Upper lobe of left lung (tissue), 6 donors: ENCODE measurements around the gene CMIP. TPM values are rescaled to one million over a fixed set of nuclear protein-coding genes. Genes with fewer than 3 reads are reported as not detected.

Experiments used
- ATAC-seq, 2 donors: fragments of 200-7000 bp; cut with Tn5 transposase; one replicate each; pipeline ENCODE4 v1.9.1; 2022; ENCODE audit warnings: mild to moderate bottlenecking in 2 of 2, moderate library complexity in 2 of 2; ENCODE audit not compliant: low FRiP score in 2 of 2
- DNase-seq, 2 donors: peaks; one replicate each; pipeline ENCODE4 v3.0.0-alpha.2; 2019 to 2020
- H3K27ac ChIP-seq, 4 donors: fragments of 200-600 bp; sonication (generic); one replicate each; pipeline ENCODE4 v1.5.1; 2016 to 2019
- H3K27me3 ChIP-seq, 4 donors: fragments of 200-600 bp; sonication (generic); one replicate each; pipeline ENCODE4 v1.5.1; 2017 to 2019
- H3K36me3 ChIP-seq, 4 donors: fragments of 200-600 bp; sonication (generic); one replicate each; pipeline ENCODE4 v1.5.1; 2016 to 2019
- H3K4me1 ChIP-seq, 4 donors: fragments of 200-600 bp; sonication (generic); one replicate each; pipeline ENCODE4 v1.5.1; 2018 to 2019
- H3K4me3 ChIP-seq, 4 donors: fragments of 200-600 bp; sonication (generic); one replicate each; pipeline ENCODE4 v1.5.1; 2017 to 2019; ENCODE audit warnings: mild to moderate bottlenecking in 2 of 4, moderate library complexity in 1 of 4
- H3K9me3 ChIP-seq, 4 donors: fragments of 200-600 bp; sonication (generic); one replicate each; pipeline ENCODE4 v1.5.1; 2018 to 2019
- EP300 ChIP-seq, 4 donors: sonication (generic); formaldehyde crosslinking; IDR thresholded peaks; one replicate each; pipeline ENCODE4 v1.5.1; 2017; ENCODE audit warnings: antibody characterized with exemption in 4 of 4, control low read depth in 2 of 4
- POLR2A ChIP-seq, 4 donors: fragments of 450-650 bp; IDR thresholded peaks; one replicate each; pipeline ENCODE4 v1.5.1; 2016 to 2017; ENCODE audit warnings: antibody characterized with exemption in 4 of 4, mild to moderate bottlenecking in 2 of 4
- POLR2AphosphoS5 ChIP-seq, 2 donors: sonication (generic); formaldehyde crosslinking; IDR thresholded peaks; one replicate each; pipeline ENCODE4 v1.5.1; 2017; ENCODE audit warnings: antibody characterized with exemption in 2 of 2
- WGBS, 2 donors: methylation state at CpG; one replicate each; pipeline ENCODE4 v1.1.5; 2017 to 2018; 5-methylcytosine and 5-hydroxymethylcytosine counted together
- total RNA-seq, 6 donors: library from RNA; depleted of rRNA in 4 of 6; stranded (reverse); fragments of >200 nt in 4 of 6; gene quantifications; one replicate each; pipeline versions ENCODE4 v1.1.0 to v1.2.1, GENCODE V29; 2016 to 2021
- TF ChIP-seq, protein P1 (sequence below), 6 experiments: fragments of 450-650 bp in 4 of 6; fragments of 200-600 bp in 2 of 6; sonication (generic) in 2 of 6; IDR thresholded peaks; one replicate each; pipeline ENCODE4 v1.5.1; 2016 to 2019; ENCODE audit warnings: antibody characterized with exemption in 6 of 6
- donor health status: DM: no; HTN: no; CAD: no; lungs with moderate emphysema.
- donor health status: DM: no; HTN: yes; CAD: no; lungs with severe emphysema.

Gene CMIP
- total RNA-seq, 6 donors from 2014 or later, result 48.3 to 109 (median 67.6) TPM

DNA sequence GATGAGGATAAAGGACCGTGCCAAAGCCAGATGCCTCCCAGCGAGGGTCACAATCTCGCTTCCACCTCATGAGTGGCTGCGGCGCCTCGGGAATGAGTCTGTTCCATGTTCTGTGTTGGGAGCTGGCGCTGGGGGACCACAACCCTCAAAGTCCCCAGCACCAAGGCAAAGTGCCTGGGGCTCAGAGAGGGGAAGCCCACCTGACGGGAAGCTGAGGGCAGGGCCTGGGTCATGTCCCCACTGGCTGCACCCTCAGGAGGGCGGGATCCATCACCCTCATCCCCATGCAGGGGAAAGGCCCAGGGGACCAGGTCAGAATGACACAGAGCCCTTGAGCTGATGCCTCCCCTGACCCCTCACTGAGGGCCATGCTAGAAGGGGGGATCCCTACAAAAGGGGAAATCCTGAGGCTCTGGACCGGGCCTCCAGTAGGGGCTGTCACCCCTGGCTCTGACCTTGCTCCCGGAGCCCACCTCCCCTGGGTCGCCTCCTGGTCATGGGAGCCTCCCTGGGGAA is 183.2 kb downstream of the CMIP start:
- DNase-seq (peak in 1 of 2 donors; percentile 32), ATAC-seq (no peak)
- Histone ChIP-seq H3K9me3 (no peaks in the 10 kb centered on the region), H3K36me3 (peaks cover 0 to 3% (median under 1%) of the 10 kb centered on the region in 4 donors), H3K27ac (no peak overlapping the region), H3K4me3 (no peak overlapping the region), H3K4me1 (peaks cover 15 to 22% (median 20%) of the 10 kb centered on the region in 4 donors), H3K27me3 (no peaks in the 10 kb centered on the region)
- TF ChIP-seq, protein P1, sequence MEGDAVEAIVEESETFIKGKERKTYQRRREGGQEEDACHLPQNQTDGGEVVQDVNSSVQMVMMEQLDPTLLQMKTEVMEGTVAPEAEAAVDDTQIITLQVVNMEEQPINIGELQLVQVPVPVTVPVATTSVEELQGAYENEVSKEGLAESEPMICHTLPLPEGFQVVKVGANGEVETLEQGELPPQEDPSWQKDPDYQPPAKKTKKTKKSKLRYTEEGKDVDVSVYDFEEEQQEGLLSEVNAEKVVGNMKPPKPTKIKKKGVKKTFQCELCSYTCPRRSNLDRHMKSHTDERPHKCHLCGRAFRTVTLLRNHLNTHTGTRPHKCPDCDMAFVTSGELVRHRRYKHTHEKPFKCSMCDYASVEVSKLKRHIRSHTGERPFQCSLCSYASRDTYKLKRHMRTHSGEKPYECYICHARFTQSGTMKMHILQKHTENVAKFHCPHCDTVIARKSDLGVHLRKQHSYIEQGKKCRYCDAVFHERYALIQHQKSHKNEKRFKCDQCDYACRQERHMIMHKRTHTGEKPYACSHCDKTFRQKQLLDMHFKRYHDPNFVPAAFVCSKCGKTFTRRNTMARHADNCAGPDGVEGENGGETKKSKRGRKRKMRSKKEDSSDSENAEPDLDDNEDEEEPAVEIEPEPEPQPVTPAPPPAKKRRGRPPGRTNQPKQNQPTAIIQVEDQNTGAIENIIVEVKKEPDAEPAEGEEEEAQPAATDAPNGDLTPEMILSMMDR (IDR thresholded peaks at IDR 0.05), result no peak
- TF ChIP-seq EP300 (IDR thresholded peaks at IDR 0.05), result no peak
- TF ChIP-seq POLR2AphosphoS5 (IDR thresholded peaks at IDR 0.05), result no peak
- TF ChIP-seq POLR2A (IDR thresholded peaks at IDR 0.05), result no peak
- 87 to 93% methylated on average over 9 to 11 of the region's 12 CpGs for WGBS, 2 donors

DNA sequence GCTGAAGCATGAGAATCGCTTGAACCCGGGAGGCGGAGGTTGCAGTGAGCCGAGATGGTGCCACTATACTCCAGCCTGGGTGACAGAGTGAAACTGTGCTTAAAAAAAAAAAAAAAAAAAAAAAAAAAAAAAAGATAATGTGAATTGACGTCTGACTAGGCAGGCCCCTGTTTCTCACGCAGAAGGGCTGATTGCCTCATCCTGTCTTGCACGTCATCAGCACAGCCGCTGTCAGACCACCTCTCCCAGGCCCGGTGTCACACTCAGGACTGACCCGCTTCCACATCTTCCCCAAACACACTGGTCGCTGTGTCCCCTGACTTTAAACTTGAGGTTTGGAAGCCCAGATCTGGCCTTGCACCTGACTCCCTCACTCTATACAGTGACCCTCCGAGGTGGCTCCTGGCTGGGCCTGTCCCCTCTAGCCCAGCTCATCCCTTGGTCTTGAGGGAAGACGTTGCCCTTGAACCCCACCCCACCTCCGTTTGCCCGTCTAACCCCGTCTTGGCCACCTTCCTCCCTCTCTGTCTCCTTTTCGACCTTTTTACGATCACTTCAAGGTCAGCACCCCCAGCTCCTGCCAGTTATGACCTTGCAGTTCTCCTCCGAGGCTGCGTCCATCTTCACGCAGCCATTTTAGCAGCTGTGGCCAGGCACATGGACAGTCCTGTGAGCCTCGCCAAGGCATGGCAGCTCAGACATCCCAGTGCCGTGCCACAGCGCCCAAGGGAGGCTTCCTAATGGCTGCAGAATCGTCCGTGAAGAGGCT is 184.6 kb downstream of the CMIP start:
- Histone ChIP-seq H3K9me3 (no peaks in the 10 kb centered on the region), H3K36me3 (peaks cover 0 to 3% (median 0%) of the 10 kb centered on the region in 4 donors), H3K4me3 (no peak overlapping the region), H3K27me3 (no peaks in the 10 kb centered on the region), H3K4me1 (peaks cover 22 to 36% (median 32%) of the 10 kb centered on the region in 4 donors), H3K27ac (no peak overlapping the region)
- DNase-seq, result peak in 1 of 2 donors; percentile 49
- TF ChIP-seq, protein P1 (IDR thresholded peaks at IDR 0.05), result no peak
- TF ChIP-seq EP300 (IDR thresholded peaks at IDR 0.05) (no peak), POLR2A (IDR thresholded peaks at IDR 0.05) (no peak), POLR2AphosphoS5 (IDR thresholded peaks at IDR 0.05) (no peak)
- 91% methylated on average over 26 of the region's 26 CpGs for WGBS, 2 donors
- ATAC-seq, result no peak

DNA sequence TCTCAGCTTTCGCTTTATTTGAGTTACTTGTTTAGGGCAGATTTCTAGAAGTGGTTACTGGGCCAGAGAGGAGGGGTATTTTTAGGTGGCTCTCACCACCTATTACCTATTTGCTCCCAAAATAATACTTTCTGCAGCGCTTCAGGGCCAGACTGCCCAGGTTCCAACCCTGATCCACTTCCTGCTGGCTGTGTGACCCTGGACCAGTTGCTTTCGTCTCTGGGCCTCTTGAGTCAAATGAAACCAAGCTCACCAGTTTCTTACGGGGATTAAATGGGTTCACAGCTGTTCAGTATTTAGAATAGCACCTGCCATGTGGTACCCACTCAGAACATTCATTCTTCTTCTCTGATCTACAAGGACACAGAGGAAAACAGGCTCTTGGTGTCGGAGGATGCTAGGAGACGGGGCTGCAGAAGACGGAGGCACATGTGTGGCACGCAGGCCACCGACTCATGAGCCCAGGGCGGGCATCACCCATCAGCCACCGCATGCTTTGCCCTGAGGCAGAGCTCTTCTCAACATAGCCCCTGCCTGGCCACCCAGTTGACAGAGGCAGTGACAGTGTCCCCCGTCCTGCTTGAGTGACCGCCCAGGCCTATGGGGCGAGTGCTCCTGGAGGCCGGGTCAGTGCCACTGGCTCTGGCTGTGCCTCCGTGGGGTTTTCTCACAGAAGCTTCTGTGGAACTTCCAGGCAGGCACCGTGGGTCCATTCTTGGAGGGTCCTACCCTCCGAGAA is 185.5 kb downstream of the CMIP start:
- H3K4me1 ChIP-seq, result peaks cover 19 to 42% (median 38%) of the 10 kb centered on the region in 4 donors
- DNase-seq (peak in 1 of 2 donors; percentile 56), ATAC-seq (no peak)
- H3K27ac ChIP-seq, result no peak overlapping the region
- no peak overlapping the region for H3K4me3 ChIP-seq
- no peaks in the 10 kb centered on the region for H3K9me3 ChIP-seq
- TF ChIP-seq, protein P1 (IDR thresholded peaks at IDR 0.05), result no peak
- TF ChIP-seq EP300 (IDR thresholded peaks at IDR 0.05) (no peak), POLR2AphosphoS5 (IDR thresholded peaks at IDR 0.05) (no peak), POLR2A (IDR thresholded peaks at IDR 0.05) (no peak)
- no peaks in the 10 kb centered on the region for H3K27me3 ChIP-seq
- 84 to 96% methylated on average over 12 to 18 of the region's 18 CpGs for WGBS, 2 donors
- H3K36me3 ChIP-seq, result peaks cover 0 to 3% (median 0%) of the 10 kb centered on the region in 4 donors

DNA sequence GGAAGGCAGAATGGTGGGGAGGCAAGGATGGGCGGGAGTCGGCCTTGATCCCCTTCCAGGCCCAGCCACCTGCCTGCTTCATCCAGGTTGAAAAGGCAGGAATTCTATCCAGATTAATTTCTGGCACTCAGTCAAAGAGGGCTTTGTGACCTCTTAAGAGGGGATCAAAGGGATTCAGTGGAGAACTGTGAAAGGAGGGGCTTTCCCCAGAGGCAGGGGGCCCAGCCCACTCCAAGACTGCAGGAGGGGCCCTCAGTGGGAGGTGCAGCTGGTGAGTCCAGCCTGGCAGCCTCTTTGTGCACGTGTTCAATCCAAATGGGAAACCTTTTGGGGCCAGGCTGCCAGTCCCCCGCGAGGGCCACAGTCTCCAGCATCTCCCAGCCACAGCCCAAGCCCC is 186.0 kb downstream of the CMIP start:
- no peak for DNase-seq
- no peak for TF ChIP-seq EP300 (IDR thresholded peaks at IDR 0.05)
- TF ChIP-seq POLR2AphosphoS5 (IDR thresholded peaks at IDR 0.05), result no peak

More for the DNA sequence above, 186.0 kb downstream of the CMIP start:
- Histone ChIP-seq H3K27me3 (no peaks in the 10 kb centered on the region), H3K9me3 (no peaks in the 10 kb centered on the region), H3K4me3 (no peak overlapping the region), H3K36me3 (peaks cover 0 to 3% (median 0%) of the 10 kb centered on the region in 4 donors), H3K27ac (peak overlapping the region in 2 of 4 donors; percentile 2 to 11), H3K4me1 (peaks cover 17 to 42% (median 37%) of the 10 kb centered on the region in 4 donors)
- 89 to 92% methylated on average over 2 to 5 of the region's 5 CpGs for WGBS, 2 donors
- no peak for ATAC-seq
